Measurements from ENCODE around the gene INIP. TPM values are rescaled to one million over a fixed set of nuclear protein-coding genes. Genes with fewer than 3 reads are reported as not detected.
A peak's percentile ranks its signal among the peaks of the same experiment; 100 is the strongest.

Gene INIP
- total and polyA plus RNA-seq, 2 of the 13 experiments (the other 11 are each of a cell fraction or from before 2014, with no cell fraction given) = 13.6 to 28.6 TPM

DNA sequence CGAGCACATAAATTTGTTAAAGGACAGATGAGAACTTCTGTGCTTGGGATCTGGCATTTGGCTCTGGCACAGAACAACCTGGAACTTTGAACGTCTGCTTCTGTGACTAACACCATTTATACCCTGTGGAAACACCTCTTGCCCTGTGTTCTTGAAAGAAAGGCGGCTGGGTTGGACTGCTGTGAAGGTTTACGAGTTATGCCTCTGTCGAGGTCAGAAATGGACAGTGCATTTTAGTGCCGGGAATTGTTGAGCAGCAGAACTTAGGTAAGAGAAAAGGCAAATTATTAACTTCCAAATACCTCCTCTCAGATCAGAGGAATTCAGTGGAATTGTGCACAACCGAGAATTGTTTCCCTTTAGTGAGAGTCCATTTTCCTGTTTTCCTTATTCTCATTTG is 14.1 kb upstream of the INIP start:
- Histone ChIP-seq H3K9ac (ENCODE audit: insufficient read depth, low read depth, low read length) (peak overlapping the region; percentile 74), H3K27ac (ENCODE audit: extremely low read length, insufficient read depth, low read length) (peak overlapping the region; percentile 84), H2AFZ (ENCODE audit: low read length) (peak overlapping the region; percentile 92), H4K20me1 (ENCODE audit: insufficient read depth, low read length) (no peaks in the 10 kb centered on the region), H3K27me3 (ENCODE audit: control insufficient read depth in 1 of 2, insufficient read depth in 2 of 2, low read length in 2 of 2) (no peaks in the 10 kb centered on the region), H3K4me2 (ENCODE audit: low read depth, low read length) (peak overlapping the region; percentile 95), H3K4me3 (replicated peaks in 1 of 3; ENCODE audit: insufficient read depth in 1 of 3, low read depth in 2 of 3, low read length in 3 of 3) (peak overlapping the region; percentile 40 to 60 (median 58); a peak in 4 of 6 replicates), H3K36me3 (replicated peaks in 1 of 2; ENCODE audit: control insufficient read depth in 1 of 2, insufficient read depth in 2 of 2, low read length in 2 of 2) (no peaks in the 10 kb centered on the region), H3K4me1 (ENCODE audit: insufficient read depth, low read length) (peaks cover 26% of the 10 kb centered on the region), H3K9me3 (ENCODE audit: low read length) (no peaks in the 10 kb centered on the region), H3K79me2 (ENCODE audit: insufficient read depth, low read length) (no peaks in the 10 kb centered on the region)
- peak; percentile 92 for DNase-seq (ENCODE audit: low spot score)
- CTCF ChIA-PET (ENCODE audit: low intra/inter-chr PET ratio, low total read pairs) = no interaction called here
- peak; percentile 76 for FAIRE-seq
- no TSS peak for BruUV-seq (replicated peaks)
- 2% methylated on average over 7 of the region's 7 CpGs for WGBS (ENCODE audit: low lambda C conversion rate)
- intact Hi-C loops (cut with micrococcal nuclease; ENCODE audit: unreplicated experiment) (loop anchor here (1.0 kb wide), 1 partner anchor 15 kb away; no protein-coding TSS in a partner anchor), in situ Hi-C loops (cut with HindIII; ENCODE audit: extremely low pct_ligation_motif_present, low pct_unique_long_range_greater_than_20kb) (no loop called here)
- POLR2A ChIA-PET = interaction anchor here (0.5 to 2.4 kb wide), 10 partner anchors 10 to 682 kb away, joined by 3 to 32 read pairs (median 4); partner anchors contain the start of genes HSDL2, INIP, KIAA1958 and SNX30
- ATAC-seq = peak; percentile 95
- TF ChIP-seq ZNF761 (CRISPR knock-in tag; conservative IDR thresholded peaks at IDR 0.05) (0 out of 2 replicates have a peak, but pooled peaks have one; percentile 45), ZNF264 (CRISPR knock-in tag; IDR thresholded peaks at IDR 0.05) (peak; percentile 75), NCOR1 (IDR thresholded peaks at IDR 0.05; ENCODE audit: borderline replicate concordance, low read length) (peak; percentile 45; the same call in 1 of the 2 replicates), ZNF614 (CRISPR knock-in tag; IDR thresholded peaks at IDR 0.05; ENCODE audit: borderline replicate concordance) (peak; percentile 63; the same call in 1 of the 2 replicates), HMG20A (CRISPR knock-in tag; IDR thresholded peaks at IDR 0.05; ENCODE audit: borderline replicate concordance) (peak; percentile 56; the same call in 1 of the 2 replicates), ZSCAN22 (CRISPR knock-in tag; IDR thresholded peaks at IDR 0.05) (no peak), SMAD3 (CRISPR knock-in tag; IDR thresholded peaks at IDR 0.05) (0 out of 2 replicates have a peak, but pooled peaks have one; percentile 20), KAT7 (CRISPR knock-in tag; IDR thresholded peaks at IDR 0.05; ENCODE audit: borderline replicate concordance) (0 out of 2 replicates have a peak, but pooled peaks have one; percentile 19), TBX3 (IDR thresholded peaks at IDR 0.05; ENCODE audit: borderline replicate concordance) (peak; percentile 44; the same call in 1 of the 2 replicates), SOX5 (CRISPR knock-in tag; IDR thresholded peaks at IDR 0.05; ENCODE audit: borderline replicate concordance) (peak; percentile 57; the same call in 1 of the 2 replicates), SRSF1 (optimal IDR thresholded peaks at IDR 0.05; ENCODE audit: low read depth, low read length) (no peak), STAG1 (CRISPR knock-in tag; IDR thresholded peaks at IDR 0.05) (0 out of 2 replicates have a peak, but pooled peaks have one; percentile 12), ZNF232 (CRISPR knock-in tag; IDR thresholded peaks at IDR 0.05; ENCODE audit: borderline replicate concordance) (peak; percentile 37; the same call in 1 of the 2 replicates), ZNF274 (CRISPR knock-in tag; IDR thresholded peaks at IDR 0.05) (no peak), YEATS4 (CRISPR knock-in tag; IDR thresholded peaks at IDR 0.05; ENCODE audit: borderline replicate concordance) (peak; percentile 40; the same call in 1 of the 2 replicates), RELA (CRISPR knock-in tag; IDR thresholded peaks at IDR 0.05) (no peak), PHF21A (CRISPR knock-in tag; IDR thresholded peaks at IDR 0.05) (peak; percentile 47; the same call in 1 of the 2 replicates), CBX5 (CRISPR knock-in tag; IDR thresholded peaks at IDR 0.05; ENCODE audit: borderline replicate concordance) (no peak)
- TF ChIP-seq, protein P1, sequence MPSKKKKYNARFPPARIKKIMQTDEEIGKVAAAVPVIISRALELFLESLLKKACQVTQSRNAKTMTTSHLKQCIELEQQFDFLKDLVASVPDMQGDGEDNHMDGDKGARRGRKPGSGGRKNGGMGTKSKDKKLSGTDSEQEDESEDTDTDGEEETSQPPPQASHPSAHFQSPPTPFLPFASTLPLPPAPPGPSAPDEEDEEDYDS (CRISPR knock-in tag; IDR thresholded peaks at IDR 0.05) = peak; percentile 67
- TF ChIP-seq, protein P2, sequence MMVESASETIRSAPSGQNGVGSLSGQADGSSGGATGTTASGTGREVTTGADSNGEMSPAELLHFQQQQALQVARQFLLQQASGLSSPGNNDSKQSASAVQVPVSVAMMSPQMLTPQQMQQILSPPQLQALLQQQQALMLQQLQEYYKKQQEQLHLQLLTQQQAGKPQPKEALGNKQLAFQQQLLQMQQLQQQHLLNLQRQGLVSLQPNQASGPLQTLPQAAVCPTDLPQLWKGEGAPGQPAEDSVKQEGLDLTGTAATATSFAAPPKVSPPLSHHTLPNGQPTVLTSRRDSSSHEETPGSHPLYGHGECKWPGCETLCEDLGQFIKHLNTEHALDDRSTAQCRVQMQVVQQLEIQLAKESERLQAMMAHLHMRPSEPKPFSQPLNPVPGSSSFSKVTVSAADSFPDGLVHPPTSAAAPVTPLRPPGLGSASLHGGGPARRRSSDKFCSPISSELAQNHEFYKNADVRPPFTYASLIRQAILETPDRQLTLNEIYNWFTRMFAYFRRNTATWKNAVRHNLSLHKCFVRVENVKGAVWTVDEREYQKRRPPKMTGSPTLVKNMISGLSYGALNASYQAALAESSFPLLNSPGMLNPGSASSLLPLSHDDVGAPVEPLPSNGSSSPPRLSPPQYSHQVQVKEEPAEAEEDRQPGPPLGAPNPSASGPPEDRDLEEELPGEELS (CRISPR knock-in tag; IDR thresholded peaks at IDR 0.05) = peak; percentile 67
- TF ChIP-seq, protein P3, sequence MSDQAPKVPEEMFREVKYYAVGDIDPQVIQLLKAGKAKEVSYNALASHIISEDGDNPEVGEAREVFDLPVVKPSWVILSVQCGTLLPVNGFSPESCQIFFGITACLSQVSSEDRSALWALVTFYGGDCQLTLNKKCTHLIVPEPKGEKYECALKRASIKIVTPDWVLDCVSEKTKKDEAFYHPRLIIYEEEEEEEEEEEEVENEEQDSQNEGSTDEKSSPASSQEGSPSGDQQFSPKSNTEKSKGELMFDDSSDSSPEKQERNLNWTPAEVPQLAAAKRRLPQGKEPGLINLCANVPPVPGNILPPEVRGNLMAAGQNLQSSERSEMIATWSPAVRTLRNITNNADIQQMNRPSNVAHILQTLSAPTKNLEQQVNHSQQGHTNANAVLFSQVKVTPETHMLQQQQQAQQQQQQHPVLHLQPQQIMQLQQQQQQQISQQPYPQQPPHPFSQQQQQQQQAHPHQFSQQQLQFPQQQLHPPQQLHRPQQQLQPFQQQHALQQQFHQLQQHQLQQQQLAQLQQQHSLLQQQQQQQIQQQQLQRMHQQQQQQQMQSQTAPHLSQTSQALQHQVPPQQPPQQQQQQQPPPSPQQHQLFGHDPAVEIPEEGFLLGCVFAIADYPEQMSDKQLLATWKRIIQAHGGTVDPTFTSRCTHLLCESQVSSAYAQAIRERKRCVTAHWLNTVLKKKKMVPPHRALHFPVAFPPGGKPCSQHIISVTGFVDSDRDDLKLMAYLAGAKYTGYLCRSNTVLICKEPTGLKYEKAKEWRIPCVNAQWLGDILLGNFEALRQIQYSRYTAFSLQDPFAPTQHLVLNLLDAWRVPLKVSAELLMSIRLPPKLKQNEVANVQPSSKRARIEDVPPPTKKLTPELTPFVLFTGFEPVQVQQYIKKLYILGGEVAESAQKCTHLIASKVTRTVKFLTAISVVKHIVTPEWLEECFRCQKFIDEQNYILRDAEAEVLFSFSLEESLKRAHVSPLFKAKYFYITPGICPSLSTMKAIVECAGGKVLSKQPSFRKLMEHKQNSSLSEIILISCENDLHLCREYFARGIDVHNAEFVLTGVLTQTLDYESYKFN (CRISPR knock-in tag; conservative IDR thresholded peaks at IDR 0.05) = peak; percentile 55
